HFFc6 (cell line): ENCODE measurements around the gene WHRN. TPM values are rescaled to one million over a fixed set of nuclear protein-coding genes. Genes with fewer than 3 reads are reported as not detected.

Experiments
- DNase-seq: peaks from one replicate; pipeline ENCODE4 v3.0.0-alpha.2; 2018
- H3K27ac Mint-ChIP-seq: 2 replicates; pipeline ENCODE4 v1.8.0; 2020; ENCODE audit warnings: mild to moderate bottlenecking, mixed read lengths
- H3K27me3 Mint-ChIP-seq: 2 replicates; pipeline ENCODE4 v1.8.0; 2021; ENCODE audit warnings: mild to moderate bottlenecking, moderate library complexity, mixed read lengths; ENCODE audit not compliant: insufficient read depth
- H3K36me3 Mint-ChIP-seq: 2 replicates; pipeline ENCODE4 v1.8.0; 2021; ENCODE audit warnings: low read depth, mixed read lengths
- H3K4me1 Mint-ChIP-seq: 2 replicates; pipeline ENCODE4 v1.8.0; 2020; ENCODE audit warnings: low read depth, mixed read lengths
- H3K4me3 Mint-ChIP-seq: 2 replicates; pipeline ENCODE4 v1.8.0; 2020; ENCODE audit warnings: mild to moderate bottlenecking, moderate library complexity, mixed read lengths
- H3K9me3 Mint-ChIP-seq: 2 replicates; pipeline ENCODE4 v1.8.0; 2020; ENCODE audit warnings: mild to moderate bottlenecking, mixed read lengths
- total RNA-seq, 6 experiments: library from RNA; stranded (reverse); fragmentation: NEBNext Ultra II Directional; extraction: Animal tissue kit (Norgen Biotek cat#: 25700); gene quantifications; 2 replicates in 1 of 6; 3 replicates in 5 of 6; pipeline ENCODE4 v1.2.3, GENCODE V29; 2021
- TF ChIP-seq, protein P1 (sequence below): fragments of 200-600 bp; sonication (generic); IDR thresholded peaks from 2 replicates; pipeline ENCODE4 v1.5.0; 2021; ENCODE audit warnings: antibody characterized with exemption, mild to moderate bottlenecking

Gene WHRN
- total RNA-seq, 6 experiments from 2014 or later: 3.0 to 4.8 (median 3.6) TPM

DNA sequence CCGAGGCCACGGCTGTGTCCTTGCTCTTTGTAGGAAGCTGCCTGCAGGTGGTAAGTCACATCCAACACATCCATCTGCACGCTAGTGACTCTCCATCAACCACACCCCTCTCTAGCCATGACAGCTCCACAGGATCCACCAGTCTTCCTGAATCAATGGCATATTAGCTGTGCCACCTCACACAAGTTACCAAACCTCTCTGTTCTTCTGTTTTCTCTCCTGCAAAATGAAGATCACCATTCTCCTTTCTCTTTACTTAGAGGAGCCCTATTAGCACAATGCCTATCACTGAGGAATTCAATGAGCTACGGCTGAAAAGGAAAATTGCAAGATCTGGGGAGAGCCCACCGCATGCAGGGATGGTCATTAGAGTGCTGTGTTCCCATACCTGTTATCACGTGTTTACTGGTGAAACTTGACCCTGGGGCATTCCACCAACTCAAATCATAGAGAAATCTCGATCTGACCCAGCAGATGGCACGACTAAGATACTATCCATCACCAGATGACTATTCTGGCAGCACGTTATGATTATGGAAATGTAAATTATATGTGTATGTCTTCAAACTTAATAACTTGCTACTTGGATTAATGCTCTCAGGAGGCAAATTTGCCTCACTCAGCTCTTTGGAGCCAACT is 20.9 kb downstream of the WHRN start:
- Mint-ChIP-seq H3K4me3 (no peak overlapping the region), H3K27me3 (peaks cover 2% of the 10 kb centered on the region), H3K36me3 (no peaks in the 10 kb centered on the region), H3K27ac (peak overlapping the region; percentile 55), H3K4me1 (peaks cover 32% of the 10 kb centered on the region), H3K9me3 (no peaks in the 10 kb centered on the region)
- DNase-seq: no peak
- TF ChIP-seq, protein P1, sequence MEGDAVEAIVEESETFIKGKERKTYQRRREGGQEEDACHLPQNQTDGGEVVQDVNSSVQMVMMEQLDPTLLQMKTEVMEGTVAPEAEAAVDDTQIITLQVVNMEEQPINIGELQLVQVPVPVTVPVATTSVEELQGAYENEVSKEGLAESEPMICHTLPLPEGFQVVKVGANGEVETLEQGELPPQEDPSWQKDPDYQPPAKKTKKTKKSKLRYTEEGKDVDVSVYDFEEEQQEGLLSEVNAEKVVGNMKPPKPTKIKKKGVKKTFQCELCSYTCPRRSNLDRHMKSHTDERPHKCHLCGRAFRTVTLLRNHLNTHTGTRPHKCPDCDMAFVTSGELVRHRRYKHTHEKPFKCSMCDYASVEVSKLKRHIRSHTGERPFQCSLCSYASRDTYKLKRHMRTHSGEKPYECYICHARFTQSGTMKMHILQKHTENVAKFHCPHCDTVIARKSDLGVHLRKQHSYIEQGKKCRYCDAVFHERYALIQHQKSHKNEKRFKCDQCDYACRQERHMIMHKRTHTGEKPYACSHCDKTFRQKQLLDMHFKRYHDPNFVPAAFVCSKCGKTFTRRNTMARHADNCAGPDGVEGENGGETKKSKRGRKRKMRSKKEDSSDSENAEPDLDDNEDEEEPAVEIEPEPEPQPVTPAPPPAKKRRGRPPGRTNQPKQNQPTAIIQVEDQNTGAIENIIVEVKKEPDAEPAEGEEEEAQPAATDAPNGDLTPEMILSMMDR: no peak

DNA sequence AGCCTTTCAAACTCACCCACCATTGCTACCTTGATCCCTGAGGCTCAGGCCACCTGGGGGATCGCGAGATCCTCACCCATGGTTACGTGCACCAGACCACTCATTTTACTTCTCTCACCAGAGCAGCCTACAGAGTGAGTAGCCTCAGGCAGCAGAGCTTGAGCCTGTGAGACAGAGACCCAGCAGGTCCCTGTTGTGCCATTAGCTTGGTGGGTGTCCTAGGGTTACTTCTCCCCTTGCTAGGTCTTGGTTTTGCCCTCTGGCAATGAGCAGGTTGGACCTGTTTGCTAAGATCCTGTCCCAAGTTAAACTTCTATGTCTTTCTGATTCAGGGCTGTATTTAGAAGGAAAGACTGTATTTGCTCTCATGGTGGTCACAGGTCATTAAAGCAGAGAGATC is 21.8 kb downstream of the WHRN start:
- Mint-ChIP-seq H3K4me1 (peaks cover 32% of the 10 kb centered on the region), H3K9me3 (no peaks in the 10 kb centered on the region), H3K36me3 (no peaks in the 10 kb centered on the region), H3K27me3 (peaks cover 2% of the 10 kb centered on the region), H3K27ac (no peak overlapping the region), H3K4me3 (no peak overlapping the region)
- DNase-seq: no peak
- TF ChIP-seq, protein P1: no peak

DNA sequence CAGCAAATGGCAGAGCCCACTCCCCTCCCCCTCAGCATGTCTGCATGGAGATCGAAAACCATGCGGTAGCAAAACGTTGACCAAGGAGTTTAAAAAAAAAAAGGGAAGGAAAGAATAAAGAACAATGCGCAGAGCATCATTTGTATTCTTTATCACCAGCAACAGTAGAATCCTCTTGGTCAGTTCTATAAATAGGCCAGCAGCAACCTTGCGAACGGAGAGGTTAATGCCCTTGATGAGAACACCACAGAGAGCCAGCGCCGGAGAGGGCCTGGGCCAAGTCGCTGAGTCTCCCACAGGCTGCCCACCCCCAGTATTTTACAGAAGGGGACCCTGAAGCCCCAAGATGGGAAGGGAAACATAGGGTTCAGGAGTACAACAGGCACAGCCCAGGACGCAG is 22.7 kb downstream of the WHRN start:
- no peaks in the 10 kb centered on the region for H3K36me3 Mint-ChIP-seq
- TF ChIP-seq, protein P1: no peak
- no peak overlapping the region for H3K27ac Mint-ChIP-seq
- H3K4me3 Mint-ChIP-seq: no peak overlapping the region
- peaks cover 30% of the 10 kb centered on the region for H3K4me1 Mint-ChIP-seq
- H3K9me3 Mint-ChIP-seq: no peaks in the 10 kb centered on the region
- peaks cover 2% of the 10 kb centered on the region for H3K27me3 Mint-ChIP-seq
- DNase-seq: no peak

DNA sequence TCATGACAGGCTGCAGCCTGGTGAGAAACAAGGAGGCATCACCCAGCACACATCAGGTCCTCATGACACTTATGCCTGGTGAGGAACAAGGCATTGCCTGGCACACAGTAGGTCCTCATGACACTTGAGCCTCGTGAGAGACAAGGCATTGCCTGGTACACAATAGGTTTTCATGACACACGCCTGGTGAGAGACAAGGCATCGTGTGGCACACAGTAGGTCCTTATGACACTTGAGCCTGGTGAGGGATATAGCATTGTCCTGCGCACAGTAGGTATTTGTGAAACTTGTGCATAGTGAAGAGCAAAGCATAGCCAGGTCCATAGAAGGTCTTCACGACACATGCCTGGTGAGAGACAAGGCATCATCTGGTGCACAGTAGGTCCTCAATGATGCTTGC is 23.5 kb downstream of the WHRN start:
- H3K9me3 Mint-ChIP-seq: no peaks in the 10 kb centered on the region
- no peak overlapping the region for H3K4me3 Mint-ChIP-seq
- TF ChIP-seq, protein P1: no peak
- H3K27me3 Mint-ChIP-seq: peaks cover 2% of the 10 kb centered on the region
- no peak for DNase-seq
- H3K27ac Mint-ChIP-seq: no peak overlapping the region
- H3K36me3 Mint-ChIP-seq: no peaks in the 10 kb centered on the region
- H3K4me1 Mint-ChIP-seq: peaks cover 24% of the 10 kb centered on the region

DNA sequence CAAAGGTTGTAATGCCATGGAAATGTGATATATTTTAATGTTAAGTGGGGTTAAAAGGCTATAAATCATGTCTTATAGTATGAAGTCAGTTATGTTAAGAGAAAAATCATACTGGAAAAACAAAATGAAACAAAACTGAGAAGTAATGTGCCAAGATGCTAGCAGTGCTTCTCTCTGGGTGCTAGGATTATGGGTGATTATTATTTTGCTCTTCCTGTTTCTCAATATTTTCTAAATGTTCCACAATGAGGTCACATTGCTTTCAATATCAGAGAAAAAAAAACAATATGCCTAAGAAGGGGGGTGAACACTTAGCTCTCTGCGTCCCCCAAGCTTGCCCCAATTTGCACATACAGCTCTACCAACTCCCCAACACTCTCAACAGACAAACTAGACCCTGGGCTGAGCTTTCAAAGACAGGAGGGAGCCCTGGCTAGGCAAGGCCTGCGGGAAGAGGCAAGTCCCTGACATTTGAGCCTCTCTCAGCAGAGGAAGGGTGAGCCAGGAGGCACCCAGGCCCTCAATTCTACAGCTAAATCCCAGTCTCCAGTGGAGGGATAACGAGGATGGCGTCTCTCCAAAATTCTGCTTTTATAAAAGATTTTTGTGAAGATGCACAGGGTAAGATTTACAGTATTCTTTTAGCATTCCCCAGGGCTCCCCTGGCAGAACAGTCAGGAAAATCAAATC is 24.4 kb downstream of the WHRN start:
- TF ChIP-seq, protein P1: no peak
- H3K27ac Mint-ChIP-seq: no peak overlapping the region
- peaks cover 15% of the 10 kb centered on the region for H3K4me1 Mint-ChIP-seq
- no peak for DNase-seq
- no peaks in the 10 kb centered on the region for H3K36me3 Mint-ChIP-seq
- peaks cover 2% of the 10 kb centered on the region for H3K27me3 Mint-ChIP-seq
- H3K9me3 Mint-ChIP-seq: no peaks in the 10 kb centered on the region
- H3K4me3 Mint-ChIP-seq: no peak overlapping the region
